Right ventricle myocardium inferior (tissue), 1 donor: ENCODE measurements around the gene RNASE2. TPM values are rescaled to one million over a fixed set of nuclear protein-coding genes. Genes with fewer than 3 reads are reported as not detected.
A peak's percentile ranks its signal among the peaks of the same experiment; 100 is the strongest.
"Not testable (repeated sequence)": the region's sequence is repeated elsewhere in the genome, so short reads cannot be mapped to it uniquely, and the experiment has no call there.

ENCODE experiments used
- ATAC-seq: fragments of 200-7000 bp; cut with Tn5 transposase; one replicate; pipeline ENCODE4 v1.9.1; 2020; ENCODE audit warnings: mild to moderate bottlenecking, moderate library complexity
- DNase-seq: peaks from one replicate; pipeline ENCODE4 v3.0.0; 2021; ENCODE audit errors: missing footprints
- intact Hi-C: fragments of 100-400 bp; cut with DNase I; formaldehyde crosslinking; loops from one replicate; pipeline ENCODE4 v1.11.0; 2022
- total RNA-seq: library from RNA; stranded (reverse); fragmentation: NEBNext Ultra II Directional; extraction: Animal tissue kit (Norgen Biotek cat#: 25700); gene quantifications from one replicate; pipeline ENCODE4 v1.2.1, GENCODE V29; 2021
- donor health status: DM: no; HTN: yes; CAD: no; lungs with severe emphysema.

The RNASE2 gene
- total RNA-seq, 1 donor from 2014 or later: 2.6 TPM

DNA sequence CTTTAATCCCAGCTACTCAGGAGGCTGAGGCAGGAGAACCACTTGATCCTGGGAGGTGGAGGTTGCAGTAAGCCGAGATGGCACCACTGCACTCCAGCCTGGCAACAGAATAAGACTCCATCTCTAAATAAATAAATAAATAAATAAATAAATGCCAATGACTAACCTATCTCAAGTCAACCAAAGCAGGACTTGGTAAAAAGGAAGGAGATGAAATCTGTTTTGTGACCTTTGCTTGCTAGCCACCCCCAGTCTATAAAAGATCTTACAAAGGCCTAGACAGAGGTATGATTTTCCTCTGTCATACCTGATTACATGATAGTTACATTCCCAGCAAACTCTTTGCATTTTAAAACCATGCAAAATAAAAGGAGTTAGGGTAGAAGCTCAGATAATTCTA is 21.0 kb downstream of the RNASE2 start:
- DNase-seq: no peak
- intact Hi-C loops: loop anchor here (10.0 kb wide), 1 partner anchor 281 kb away; no protein-coding TSS in a partner anchor
- no peak for ATAC-seq

- DNase-seq: no peak
- intact Hi-C loops: loop anchor here (10.0 kb wide), 1 partner anchor 284 kb away; no protein-coding TSS in a partner anchor
- ATAC-seq: no peak
These were observed 23.4 kb downstream of the RNASE2 start for GRCh38 chr14:20978687-20979086.

DNA sequence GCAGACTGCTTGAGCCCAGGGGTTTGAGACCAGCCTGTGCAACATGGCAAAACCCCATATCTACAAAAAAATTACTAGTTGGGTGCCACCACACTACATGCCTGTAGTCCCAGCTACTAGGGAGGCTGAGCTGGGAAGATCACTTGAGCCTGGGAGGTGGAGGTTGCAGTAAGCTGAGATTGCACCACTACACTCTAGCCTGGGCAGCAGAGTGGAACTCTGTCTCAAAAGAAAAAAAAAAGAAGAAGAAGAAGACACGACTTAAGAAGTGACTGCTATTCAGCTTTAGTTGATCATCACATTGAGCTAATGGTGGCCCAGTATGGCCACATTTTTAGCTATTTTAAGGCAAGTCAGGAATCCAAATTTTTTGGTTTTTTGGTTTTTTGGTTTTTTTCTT is 25.6 kb downstream of the RNASE2 start:
- DNase-seq (no peak), ATAC-seq (no peak)
- intact Hi-C loops: no loop called here

- intact Hi-C loops: no loop called here
- no peak for ATAC-seq
- no peak for DNase-seq
These were observed 27.5 kb downstream of the RNASE2 start for GRCh38 chr14:20982646-20983369.

DNA sequence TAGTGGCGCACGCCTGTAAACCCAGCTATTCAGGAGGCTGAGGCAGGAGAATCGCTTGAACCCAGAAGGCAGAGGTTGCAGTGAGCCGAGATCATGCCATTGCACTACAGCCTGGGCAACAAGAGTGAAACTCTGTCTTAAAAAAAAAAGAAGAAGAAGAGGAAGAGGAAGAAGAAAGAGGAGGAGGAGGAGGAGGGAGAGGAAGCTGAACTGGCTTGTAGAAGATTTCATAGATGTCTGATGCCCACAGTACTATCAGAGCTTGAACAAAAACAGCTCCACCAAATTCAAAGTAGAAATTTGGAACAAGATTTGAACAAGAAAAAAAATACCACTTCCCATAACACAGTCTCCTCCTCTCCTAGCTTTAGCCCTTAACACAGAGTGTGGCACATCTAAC is 30.4 kb downstream of the RNASE2 start:
- intact Hi-C loops, DNase-seq, ATAC-seq: not testable (repeated sequence)

DNA sequence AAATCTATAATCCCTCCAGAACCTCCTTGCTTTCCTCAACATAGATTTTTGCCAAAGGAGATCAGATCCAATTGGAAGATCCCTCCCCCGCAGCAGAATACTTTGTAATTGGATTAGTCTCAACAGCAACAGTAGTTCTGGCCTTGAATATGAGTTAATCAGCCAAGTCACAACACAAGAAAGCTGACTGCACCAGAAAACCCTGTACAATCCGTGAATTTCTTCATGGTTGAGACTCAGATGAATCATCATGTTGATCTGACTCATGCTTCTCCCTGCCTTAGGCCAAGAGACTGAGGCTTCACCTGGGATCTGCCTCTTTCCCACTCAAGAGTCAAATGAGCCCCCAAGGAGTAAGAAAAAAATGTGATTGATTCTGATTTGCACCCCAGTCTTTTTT is 31.5 kb downstream of the RNASE2 start:
- peak; percentile 55 for ATAC-seq
- no peak for DNase-seq
- intact Hi-C loops: no loop called here

DNA sequence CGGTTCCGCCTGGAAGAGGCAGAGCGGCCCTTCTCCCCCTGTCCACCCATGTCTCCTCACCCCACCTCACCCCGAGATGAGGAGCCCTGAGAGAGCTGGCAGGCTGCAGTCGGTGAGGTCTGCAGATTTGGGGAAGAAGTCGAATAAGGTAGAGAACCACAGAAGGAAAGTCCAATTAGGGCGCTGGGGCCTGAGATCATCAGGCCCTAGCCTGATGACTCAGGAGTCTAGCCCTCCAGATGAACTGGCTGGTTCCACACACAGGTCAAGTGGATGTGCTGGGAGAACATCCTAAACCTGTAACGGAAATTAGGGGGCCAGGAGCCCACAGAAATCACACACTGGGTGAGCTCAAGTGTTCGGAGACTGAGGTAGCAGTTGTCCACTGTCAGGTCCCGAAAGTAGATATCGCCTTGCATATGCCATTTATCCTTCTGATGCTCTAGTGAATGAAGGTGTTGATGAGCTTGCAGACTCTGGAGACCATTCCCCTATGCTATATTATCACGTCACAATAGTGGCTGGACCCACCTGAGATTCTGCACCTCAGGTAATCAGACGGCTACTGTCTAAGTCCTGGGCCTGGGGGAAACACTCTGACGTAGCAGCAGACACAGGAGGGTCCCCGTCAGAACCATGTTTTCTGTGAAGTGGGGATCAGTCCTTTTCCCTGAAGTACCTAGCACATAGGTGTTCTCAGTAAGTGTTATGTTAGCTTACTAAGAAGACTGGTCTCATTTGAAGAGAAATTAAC is 33.6 kb downstream of the RNASE2 start:
- intact Hi-C loops: no loop called here
- ATAC-seq: no peak
- no peak for DNase-seq

DNA sequence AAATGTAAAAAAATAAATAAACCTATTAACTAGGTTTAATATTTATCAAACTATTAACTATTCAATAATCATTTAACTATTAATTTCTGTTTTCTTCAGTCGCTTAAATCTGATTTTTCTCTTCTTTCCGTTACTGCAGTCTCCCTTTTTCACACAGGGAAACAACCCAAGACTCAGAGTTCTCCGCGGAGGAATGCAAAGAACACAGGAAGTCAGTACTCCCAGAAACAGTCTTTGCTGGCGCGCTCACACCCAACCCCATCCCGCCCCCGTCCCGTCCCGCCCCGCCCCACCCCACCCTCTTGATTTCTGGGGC is 34.1 kb downstream of the RNASE2 start:
- intact Hi-C loops: no loop called here

GRCh38 chr14:20989787-20990600 is 34.7 kb downstream of the RNASE2 start, which contains the start of gene METTL17:
Gene METTL17, plus strand, starts transcription at chr14:20989980. Its CDS starts 23 bp downstream, at chr14:20990003.
- intact Hi-C loops: no loop called here
- peak; percentile 97 for ATAC-seq
- peak; percentile 92 for DNase-seq

More for the DNA sequence above, 34.1 kb downstream of the RNASE2 start:
- DNase-seq (no peak), ATAC-seq (no peak)

DNA sequence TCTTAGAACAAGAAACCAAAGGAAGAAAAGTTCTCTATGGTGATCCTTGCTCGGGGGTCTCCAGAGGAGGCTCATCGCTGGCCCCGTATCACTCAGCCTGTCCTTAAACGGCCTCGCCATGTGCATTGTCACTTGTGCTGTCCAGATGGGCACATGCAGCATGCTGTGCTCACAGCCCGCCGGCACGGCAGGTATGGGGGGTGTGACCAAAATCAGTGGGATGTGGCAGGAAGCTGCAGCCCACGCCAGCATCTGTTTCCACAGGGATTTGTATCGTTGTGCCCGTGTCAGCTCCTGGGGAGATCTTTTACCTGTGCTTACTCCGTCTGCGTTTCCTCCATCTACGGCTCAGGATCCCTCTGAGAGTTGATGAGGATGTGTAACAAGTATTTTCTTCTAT is 41.2 kb downstream of the RNASE2 start:
- intact Hi-C loops: no loop called here
- no peak for ATAC-seq

DNA sequence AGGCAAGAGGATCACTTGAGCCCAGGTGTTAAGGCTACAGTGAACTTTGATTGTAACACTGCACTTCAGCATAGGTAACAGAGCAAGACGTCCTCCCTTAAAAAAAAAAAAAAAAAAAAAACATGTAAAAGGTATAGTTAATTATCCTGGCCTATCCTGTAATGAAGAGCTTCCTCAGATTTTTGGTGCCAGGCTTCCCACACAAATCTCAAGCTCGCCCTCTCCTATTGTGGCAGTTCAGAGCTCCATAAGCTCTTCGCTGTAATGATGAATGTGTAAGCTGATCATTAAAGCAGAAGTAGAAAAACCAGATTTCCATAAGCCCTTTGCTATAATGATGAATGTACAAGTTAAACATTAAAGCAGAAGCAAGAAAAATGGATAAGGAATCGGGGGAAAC is 41.8 kb downstream of the RNASE2 start:
- ATAC-seq: no peak
- DNase-seq: no peak
- intact Hi-C loops: no loop called here

More for the DNA sequence above, 41.2 kb downstream of the RNASE2 start:
- no peak for DNase-seq

GRCh38 chr14:20997564-20997963 is 42.3 kb downstream of the RNASE2 start:
- ATAC-seq: no peak
- intact Hi-C loops: no loop called here

GRCh38 chr14:20998139-20998538 is 42.9 kb downstream of the RNASE2 start:
- ATAC-seq (no peak), DNase-seq (no peak)
- intact Hi-C loops: no loop called here

More at GRCh38 chr14:20997564-20997963, 42.3 kb downstream of the RNASE2 start:
- DNase-seq: no peak

- intact Hi-C loops: no loop called here
- DNase-seq (no peak), ATAC-seq (no peak)
These were observed 43.5 kb downstream of the RNASE2 start, which contains the start of gene SLC39A2 for GRCh38 chr14:20998674-20999366. Gene SLC39A2, plus strand, starts transcription at chr14:20999293. Its CDS starts 154 bp downstream, at chr14:20999447.

GRCh38 chr14:20999591-20999990 is 44.3 kb downstream of the RNASE2 start:
- DNase-seq (no peak), ATAC-seq (no peak)
- intact Hi-C loops: no loop called here

DNA sequence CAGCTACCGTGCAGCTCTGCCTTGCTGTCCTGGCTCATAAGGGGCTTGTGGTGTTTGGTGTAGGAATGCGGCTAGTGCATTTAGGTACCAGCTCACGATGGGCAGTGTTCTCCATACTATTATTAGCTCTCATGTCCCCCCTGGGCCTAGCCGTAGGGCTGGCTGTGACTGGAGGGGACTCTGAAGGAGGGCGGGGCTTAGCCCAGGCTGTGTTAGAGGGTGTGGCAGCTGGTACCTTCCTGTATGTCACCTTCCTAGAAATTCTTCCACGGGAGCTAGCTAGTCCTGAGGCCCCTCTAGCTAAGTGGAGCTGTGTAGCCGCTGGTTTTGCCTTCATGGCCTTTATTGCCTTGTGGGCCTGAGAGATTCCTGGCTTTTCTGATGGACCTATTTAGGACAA is 45.9 kb downstream of the RNASE2 start:
- intact Hi-C loops: no loop called here
- ATAC-seq (no peak), DNase-seq (no peak)

GRCh38 chr14:21003788-21004346 is 48.6 kb downstream of the RNASE2 start:
- DNase-seq: no peak
- ATAC-seq: peak; percentile 78
- intact Hi-C loops: no loop called here
